ENCODE data around the gene TMEM232. TPM values are rescaled to one million over a fixed set of nuclear protein-coding genes. Genes with fewer than 3 reads are reported as not detected.
"Not testable (repeated sequence)": the region's sequence is repeated elsewhere in the genome, so short reads cannot be mapped to it uniquely, and the experiment has no call there.

The TMEM232 gene
- total and polyA plus RNA-seq, 9 of the 15 experiments (the other 6 are each of a cell fraction or from before 2014, with no cell fraction given), result 0.09 to 2.2 (median 0.41) TPM

GRCh38 chr5:110681109-110681508 lies 45.4 kb downstream of the TMEM232 start:
- no peak overlapping the region for H3K4me3 ChIP-seq
- no peak for DNase-seq (ENCODE audit: extremely low read depth in 1 of 4, low spot score in 3 of 4)
- no peaks in the 10 kb centered on the region for H3K27me3 ChIP-seq (ENCODE audit: control insufficient read depth in 2 of 2, insufficient read depth in 2 of 2, low read length in 2 of 2)
- no peaks in the 10 kb centered on the region for H3K9me3 ChIP-seq (replicated peaks; ENCODE audit: control insufficient read depth, insufficient read depth, low read depth, low read length)
- CTCF ChIA-PET (ENCODE audit: low intra/inter-chr PET ratio), result no interaction called here
- TF ChIP-seq YY1 (IDR thresholded peaks at IDR 0.05; ENCODE audit: borderline replicate concordance in 1 of 3, control insufficient read depth in 1 of 3, extremely low read depth in 1 of 3, insufficient read depth in 3 of 3, insufficient read length in 1 of 3, insufficient replicate concordance in 2 of 3, low read depth in 1 of 3, low read length in 2 of 3), result no peak
- no peak for TF ChIP-seq EP300 (IDR thresholded peaks at IDR 0.05; ENCODE audit: low read length)
- no peak for TF ChIP-seq TEAD1 (CRISPR knock-in tag; IDR thresholded peaks at IDR 0.05)
- TF ChIP-seq TEAD2 (tag; IDR thresholded peaks at IDR 0.05), result no peak
- TF ChIP-seq CLOCK (CRISPR knock-in tag; IDR thresholded peaks at IDR 0.05; ENCODE audit: borderline replicate concordance), result no peak
- no peak for TF ChIP-seq ZNF785 (CRISPR knock-in tag; IDR thresholded peaks at IDR 0.05)
- no peak overlapping the region for H3K27ac ChIP-seq (ENCODE audit: extremely low read depth, low read depth, low read length)
- 0% methylated on average over 3 of the region's 3 CpGs for WGBS (ENCODE audit: insufficient coverage, low coverage, missing lambda C conversion rate)
- no peak for FAIRE-seq
- H3K9ac ChIP-seq (ENCODE audit: insufficient read depth in 1 of 2, low read depth in 2 of 2, low read length in 2 of 2), result no peak overlapping the region
- no TSS peak for BruUV-seq (replicated peaks)
- POLR2A ChIA-PET, result no interaction called here
- no peaks in the 10 kb centered on the region for H3K9me1 ChIP-seq (ENCODE audit: control insufficient read depth, insufficient read depth, low read length)
- H3K79me2 ChIP-seq (ENCODE audit: control insufficient read depth, insufficient read depth, low read length), result no peaks in the 10 kb centered on the region
- no peaks in the 10 kb centered on the region for H3K4me1 ChIP-seq (replicated peaks in 1 of 2; ENCODE audit: control insufficient read depth in 2 of 2, insufficient read depth in 2 of 2, low read length in 2 of 2)
- H3K36me3 ChIP-seq (ENCODE audit: control insufficient read depth, insufficient read depth, low read length), result no peaks in the 10 kb centered on the region
- intact Hi-C loops (cut with micrococcal nuclease) (no loop called here), in situ Hi-C loops (cut with MboI) (no loop called here)
- H2AFZ ChIP-seq (ENCODE audit: low read depth, low read length), result no peak overlapping the region
- no peak overlapping the region for H3K4me2 ChIP-seq (ENCODE audit: insufficient read depth, low read length)
- ATAC-seq, result no peak
- H4K20me1 ChIP-seq (replicated peaks; ENCODE audit: control insufficient read depth, insufficient read depth, low read length), result no peaks in the 10 kb centered on the region

- H3K4me2 ChIP-seq (ENCODE audit: insufficient read depth, low read length); BruUV-seq (replicated peaks); H2AFZ ChIP-seq (ENCODE audit: low read depth, low read length); H4K20me1 ChIP-seq (replicated peaks; ENCODE audit: control insufficient read depth, insufficient read depth, low read length); CTCF ChIA-PET (ENCODE audit: low intra/inter-chr PET ratio); H3K79me2 ChIP-seq (ENCODE audit: control insufficient read depth, insufficient read depth, low read length); ATAC-seq; H3K27ac ChIP-seq (ENCODE audit: extremely low read depth, low read depth, low read length); H3K4me3 ChIP-seq; H3K9ac ChIP-seq (ENCODE audit: insufficient read depth in 1 of 2, low read depth in 2 of 2, low read length in 2 of 2); H3K9me3 ChIP-seq (replicated peaks; ENCODE audit: control insufficient read depth, insufficient read depth, low read depth, low read length); H3K36me3 ChIP-seq (ENCODE audit: control insufficient read depth, insufficient read depth, low read length); H3K27me3 ChIP-seq (ENCODE audit: control insufficient read depth in 2 of 2, insufficient read depth in 2 of 2, low read length in 2 of 2); H3K4me1 ChIP-seq (replicated peaks in 1 of 2; ENCODE audit: control insufficient read depth in 2 of 2, insufficient read depth in 2 of 2, low read length in 2 of 2); FAIRE-seq; DNase-seq (ENCODE audit: extremely low read depth in 1 of 4, low spot score in 3 of 4); H3K9me1 ChIP-seq (ENCODE audit: control insufficient read depth, insufficient read depth, low read length); intact Hi-C loops (cut with micrococcal nuclease); in situ Hi-C loops (cut with MboI); POLR2A ChIA-PET: not testable (repeated sequence)
- 3% methylated on average over 9 of the region's 9 CpGs for WGBS (ENCODE audit: insufficient coverage, low coverage, missing lambda C conversion rate)
Observed at GRCh38 chr5:110676554-110676953, 49.9 kb downstream of the TMEM232 start.
